ENCODE data around the gene RAI14.
A peak's percentile ranks its signal among the peaks of the same experiment; 100 is the strongest.

The RAI14 gene

DNA sequence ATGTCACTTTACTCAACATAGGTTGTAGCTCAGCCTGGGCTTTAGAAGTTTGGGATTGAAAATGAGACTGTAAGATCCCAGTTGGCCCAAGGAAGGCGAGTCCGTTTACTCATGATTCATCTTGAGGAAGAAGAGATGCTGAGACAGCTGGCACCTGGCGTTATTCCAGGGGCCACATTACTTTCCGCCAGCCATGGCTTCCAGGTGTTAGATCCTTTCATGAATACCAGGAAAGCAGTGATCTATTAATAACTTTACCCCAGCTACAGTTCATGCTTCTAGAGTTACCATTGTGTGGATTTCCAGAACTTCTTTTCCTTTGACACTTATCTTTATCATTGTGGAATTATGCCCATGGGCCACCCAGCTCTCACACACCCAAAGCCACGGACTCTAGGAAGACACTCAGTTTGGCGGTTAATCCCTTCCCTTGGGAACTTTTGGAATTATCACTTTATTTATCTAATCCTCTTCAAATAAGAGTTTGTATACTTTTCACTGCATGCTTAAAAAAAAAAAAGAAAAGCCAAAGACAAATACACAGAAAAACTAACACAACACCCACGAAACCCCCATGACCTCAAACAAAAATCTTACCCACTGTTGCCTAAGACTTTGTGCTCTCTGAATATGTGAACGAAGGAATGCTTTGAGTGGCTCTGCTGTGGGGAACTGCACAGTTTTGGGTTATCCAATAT lies 26.9 kb downstream of the RAI14 start:
- peak; percentile 77 for DNase-seq (ENCODE audit: low read depth)
- TF ChIP-seq, protein P1, sequence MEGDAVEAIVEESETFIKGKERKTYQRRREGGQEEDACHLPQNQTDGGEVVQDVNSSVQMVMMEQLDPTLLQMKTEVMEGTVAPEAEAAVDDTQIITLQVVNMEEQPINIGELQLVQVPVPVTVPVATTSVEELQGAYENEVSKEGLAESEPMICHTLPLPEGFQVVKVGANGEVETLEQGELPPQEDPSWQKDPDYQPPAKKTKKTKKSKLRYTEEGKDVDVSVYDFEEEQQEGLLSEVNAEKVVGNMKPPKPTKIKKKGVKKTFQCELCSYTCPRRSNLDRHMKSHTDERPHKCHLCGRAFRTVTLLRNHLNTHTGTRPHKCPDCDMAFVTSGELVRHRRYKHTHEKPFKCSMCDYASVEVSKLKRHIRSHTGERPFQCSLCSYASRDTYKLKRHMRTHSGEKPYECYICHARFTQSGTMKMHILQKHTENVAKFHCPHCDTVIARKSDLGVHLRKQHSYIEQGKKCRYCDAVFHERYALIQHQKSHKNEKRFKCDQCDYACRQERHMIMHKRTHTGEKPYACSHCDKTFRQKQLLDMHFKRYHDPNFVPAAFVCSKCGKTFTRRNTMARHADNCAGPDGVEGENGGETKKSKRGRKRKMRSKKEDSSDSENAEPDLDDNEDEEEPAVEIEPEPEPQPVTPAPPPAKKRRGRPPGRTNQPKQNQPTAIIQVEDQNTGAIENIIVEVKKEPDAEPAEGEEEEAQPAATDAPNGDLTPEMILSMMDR (IDR thresholded peaks at IDR 0.05; ENCODE audit: insufficient read depth, low read depth, low read length, missing control alignments), result no peak

DNA sequence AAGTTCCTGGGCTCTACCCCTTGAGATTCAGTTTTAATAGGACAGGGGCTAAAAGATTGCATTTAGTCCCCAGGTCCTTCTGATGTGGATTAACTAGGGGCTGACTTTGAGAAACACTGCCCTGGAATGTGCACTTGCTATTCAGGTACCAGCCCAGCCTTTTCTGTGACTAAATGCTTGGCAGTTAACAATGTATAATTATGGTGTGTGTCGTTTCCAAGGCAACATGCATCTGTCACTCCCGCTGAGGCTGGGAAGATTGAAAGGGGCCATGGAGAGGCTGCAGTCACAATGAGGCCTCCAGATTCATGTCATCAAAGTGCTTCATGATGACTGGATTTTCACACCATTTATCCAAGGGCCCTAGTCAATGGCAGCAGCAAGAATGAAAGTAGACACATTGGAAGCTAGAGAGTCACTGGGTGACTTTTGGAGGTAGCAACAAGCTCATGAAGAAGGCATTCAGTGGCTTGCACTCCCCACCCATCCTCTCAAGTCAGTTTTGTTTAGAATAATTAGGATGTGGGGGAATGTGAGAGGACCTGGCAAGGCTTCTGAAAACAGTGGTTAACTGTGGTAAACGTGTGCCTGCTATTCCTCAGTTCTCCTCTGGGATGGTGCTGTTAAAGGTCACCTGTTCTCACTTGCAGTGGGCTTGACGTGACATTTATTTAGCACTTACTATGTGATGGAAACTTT lies 28.3 kb downstream of the RAI14 start:
- no peak overlapping the region for H3K4me3 ChIP-seq (ENCODE audit: low read length)
- TF ChIP-seq, protein P1 (IDR thresholded peaks at IDR 0.05; ENCODE audit: insufficient read depth, low read depth, low read length, missing control alignments), result peak; percentile 23
- peak; percentile 62 for DNase-seq (ENCODE audit: low read depth)

More for the DNA sequence above, 26.9 kb downstream of the RAI14 start:
- no peak overlapping the region for H3K4me3 ChIP-seq (ENCODE audit: low read length)

DNA sequence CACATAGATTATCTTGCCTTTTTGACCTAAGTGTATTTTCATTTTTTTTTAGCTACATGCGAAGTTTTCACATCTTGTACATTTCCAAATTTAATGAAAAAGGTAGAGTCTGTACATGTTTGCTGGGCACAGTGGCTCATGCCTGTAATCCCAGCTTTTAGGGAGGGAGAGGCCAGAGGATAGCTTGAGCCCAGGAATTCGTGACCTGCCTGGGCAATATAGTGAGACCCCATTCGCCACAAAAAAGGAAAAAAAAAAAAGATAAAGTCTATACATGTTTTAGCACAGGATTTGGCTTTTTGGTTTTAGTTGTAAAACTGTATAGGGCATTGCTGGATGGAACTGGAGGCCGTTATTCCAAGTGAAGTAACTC lies 28.8 kb downstream of the RAI14 start:
- no peak for DNase-seq (ENCODE audit: low read depth)
- no peak overlapping the region for H3K4me3 ChIP-seq (ENCODE audit: low read length)
- TF ChIP-seq, protein P1 (IDR thresholded peaks at IDR 0.05; ENCODE audit: insufficient read depth, low read depth, low read length, missing control alignments), result no peak

DNA sequence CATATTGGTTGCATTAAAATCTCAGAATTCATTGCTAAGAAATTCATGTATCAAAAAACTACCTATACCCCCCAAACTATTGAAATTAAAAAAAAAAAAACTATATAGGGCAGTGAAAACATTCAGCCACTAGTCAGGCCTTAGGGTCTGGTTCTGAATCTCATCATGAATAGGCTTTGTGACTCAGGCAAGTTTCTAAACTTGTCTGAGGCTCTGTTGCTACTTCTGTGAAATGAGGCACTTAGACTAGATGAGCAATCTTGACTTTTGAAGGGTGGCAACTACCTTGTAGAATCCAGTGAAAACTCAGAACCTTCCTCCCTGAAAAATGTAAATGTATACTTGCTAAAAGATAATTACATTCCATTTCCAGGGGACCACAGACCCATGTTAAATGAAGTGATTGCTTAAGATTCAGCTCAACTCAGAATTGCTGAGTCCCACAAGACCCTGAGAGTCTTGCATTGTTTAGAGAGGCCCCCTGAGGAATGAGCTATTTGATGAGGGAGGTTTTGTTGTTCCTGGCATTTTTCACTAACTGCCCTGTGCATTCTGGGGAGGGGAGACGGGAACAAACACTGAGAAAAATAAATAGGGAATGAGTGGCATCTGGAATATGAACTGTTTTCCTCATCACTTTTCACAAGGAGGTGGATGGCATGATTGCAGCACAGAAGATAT lies 29.5 kb downstream of the RAI14 start:
- no peak overlapping the region for H3K4me3 ChIP-seq (ENCODE audit: low read length)
- TF ChIP-seq, protein P1 (IDR thresholded peaks at IDR 0.05; ENCODE audit: insufficient read depth, low read depth, low read length, missing control alignments), result no peak
- peak; percentile 84 for DNase-seq (ENCODE audit: low read depth)

DNA sequence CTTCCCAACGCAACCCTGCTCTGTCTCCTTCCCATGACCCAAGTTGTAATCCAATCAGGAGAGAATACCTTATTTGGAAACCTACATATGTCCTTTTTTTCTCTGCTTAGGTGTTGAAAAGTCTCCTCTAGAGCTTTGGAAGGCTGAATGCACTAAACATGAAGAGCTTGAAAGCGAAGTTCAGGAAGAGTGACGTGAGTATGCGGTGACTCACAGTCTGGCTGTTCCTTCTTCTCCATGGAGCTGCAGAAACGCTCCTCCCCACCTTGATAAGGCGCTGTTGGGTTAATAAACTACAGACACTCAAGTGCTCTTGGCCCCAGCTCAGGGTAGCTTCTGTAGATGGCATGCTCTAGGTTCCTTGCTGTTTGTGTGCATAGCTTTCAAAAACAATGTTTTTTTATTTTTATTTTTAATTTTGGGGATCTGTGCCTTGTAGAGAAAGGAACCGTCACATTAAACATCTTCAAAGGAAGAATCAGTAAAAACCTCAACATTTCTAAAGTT lies 30.7 kb downstream of the RAI14 start:
- TF ChIP-seq, protein P1 (IDR thresholded peaks at IDR 0.05; ENCODE audit: insufficient read depth, low read depth, low read length, missing control alignments), result peak; percentile 11
- no peak overlapping the region for H3K4me3 ChIP-seq (ENCODE audit: low read length)
- DNase-seq (ENCODE audit: low read depth), result peak; percentile 94

DNA sequence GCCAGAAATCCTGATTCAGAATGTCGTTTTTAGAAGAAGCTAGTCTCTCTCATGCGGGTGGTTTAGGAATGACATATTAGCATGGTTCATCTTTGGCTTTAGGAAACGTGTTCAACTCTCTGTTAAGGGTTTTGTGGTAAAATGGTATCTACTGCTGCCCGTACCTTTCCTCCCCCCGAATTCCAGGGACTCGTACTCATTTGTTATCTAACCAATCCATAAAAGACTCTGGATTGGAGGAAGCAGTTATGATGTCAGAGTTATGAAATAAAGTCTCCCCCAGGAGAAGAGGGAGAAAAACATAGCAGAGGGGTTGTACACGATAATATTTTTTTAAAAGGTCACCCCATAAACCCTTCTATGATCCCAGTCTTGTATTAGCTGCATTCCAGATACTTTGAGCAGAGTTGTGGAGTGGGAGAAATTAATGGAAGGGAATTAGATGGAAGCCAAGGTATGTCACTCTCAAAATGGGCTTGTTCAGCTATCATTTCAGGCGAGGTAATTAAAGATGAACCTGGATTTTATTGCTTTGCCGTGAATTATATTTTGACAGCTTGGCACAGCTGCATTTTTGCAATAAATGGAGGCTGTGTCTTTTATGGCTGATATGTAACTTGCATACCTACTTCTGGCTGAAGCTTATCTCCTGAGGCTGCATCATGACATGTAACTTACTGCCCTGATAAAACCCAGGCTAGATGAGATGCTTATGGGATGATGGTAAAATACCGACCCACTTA lies 31.3 kb downstream of the RAI14 start:
- DNase-seq (ENCODE audit: low read depth), result no peak
- TF ChIP-seq, protein P1 (IDR thresholded peaks at IDR 0.05; ENCODE audit: insufficient read depth, low read depth, low read length, missing control alignments), result no peak

More for the DNA sequence above, 31.3 kb downstream of the RAI14 start:
- no peak overlapping the region for H3K4me3 ChIP-seq (ENCODE audit: low read length)

Measured in epithelial cell of esophagus (primary cell).